Panc1 (cell line): ENCODE measurements around the gene UBAC2.

ENCODE experiments used
- CTCF ChIP-seq: fragments of 450-650 bp; IDR thresholded peaks from 2 replicates; pipeline ENCODE4 v1.5.1; 2017; ENCODE audit warnings: mild to moderate bottlenecking
- POLR2AphosphoS5 ChIP-seq: IDR thresholded peaks from 2 replicates; pipeline ENCODE4 v1.6.1; 2012; ENCODE audit warnings: mild to moderate bottlenecking, low read depth, low read length, moderate library complexity
- REST ChIP-seq, 2 experiments: IDR thresholded peaks; 2 replicates each; pipeline ENCODE4 v1.6.1; 2011 to 2012; ENCODE audit warnings: low read depth in 2 of 2, control low read depth in 1 of 2, low read length in 1 of 2, mild to moderate bottlenecking in 1 of 2, moderate library complexity in 1 of 2; ENCODE audit not compliant: insufficient read depth in 1 of 2
- SIN3A ChIP-seq: IDR thresholded peaks from 2 replicates; pipeline ENCODE4 v1.6.1; 2012; ENCODE audit warnings: low read depth, mild to moderate bottlenecking, low read length, moderate library complexity, borderline replicate concordance; ENCODE audit not compliant: insufficient read depth

GRCh38 chr13:99327761-99328160 lies 127.1 kb downstream of the UBAC2 start:
- TF ChIP-seq CTCF, result no peak
- TF ChIP-seq REST (IDR thresholded peaks at IDR 0.05; ENCODE audit: insufficient read depth in 1 of 2, low read depth in 2 of 2, low read length in 1 of 2), result no peak
- TF ChIP-seq POLR2AphosphoS5, result no peak
- no peak for TF ChIP-seq SIN3A
